ENCODE data around the gene POLR2E. TPM values are rescaled to one million over a fixed set of nuclear protein-coding genes. Genes with fewer than 3 reads are reported as not detected.

The POLR2E gene
- total and polyA plus RNA-seq, 2 of the 8 experiments (the other 6 are each of a cell fraction or from before 2014, with no cell fraction given) = 281 to 381 TPM

DNA sequence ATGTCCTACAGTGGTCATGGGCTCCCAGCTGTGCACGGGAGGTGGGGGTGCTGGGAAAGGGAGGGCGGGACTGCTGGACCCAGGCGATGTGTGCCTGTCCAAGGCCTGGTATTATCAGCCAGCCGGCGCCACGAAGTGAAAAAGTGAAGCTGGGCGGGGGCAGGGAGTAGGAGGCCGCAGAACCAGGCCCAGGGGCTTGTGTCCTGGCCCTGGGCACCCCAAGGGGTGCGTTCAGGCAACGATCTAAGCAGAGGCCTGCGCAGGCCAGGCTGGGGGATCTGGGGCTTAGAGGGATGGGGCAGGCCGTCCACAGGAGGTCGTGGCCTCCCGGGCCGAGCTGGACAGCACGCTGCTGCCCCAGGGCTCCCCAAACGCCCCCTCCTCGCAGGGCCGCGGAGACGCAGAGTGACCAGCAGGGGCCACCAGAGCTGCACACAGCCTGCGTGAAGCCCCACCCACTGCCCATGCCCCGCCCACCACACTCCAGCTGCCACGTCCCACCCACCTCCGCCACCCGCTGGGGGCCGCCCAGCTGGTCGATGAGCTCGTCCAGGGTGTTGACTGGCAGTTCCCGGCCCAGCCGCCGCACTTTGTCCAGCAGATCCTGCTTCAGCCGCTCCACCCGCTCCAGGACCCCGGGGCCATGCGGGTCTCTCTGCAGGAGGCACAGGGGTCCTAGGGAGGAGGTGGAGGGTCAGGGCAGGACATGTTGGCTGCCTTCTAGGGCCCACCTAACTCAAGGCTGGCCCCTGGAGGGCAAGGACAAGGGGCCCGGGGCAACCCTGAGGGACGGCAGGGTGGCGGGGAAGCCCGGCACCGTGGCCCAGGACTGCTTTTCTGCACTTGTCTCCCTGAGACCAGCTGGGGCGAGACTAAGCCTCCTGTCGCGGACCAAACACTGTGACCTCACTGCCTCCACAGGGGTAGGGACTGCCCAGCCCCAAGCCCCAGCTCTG, 18.1 kb upstream of the POLR2E start (continued):
- TF ChIP-seq CHD7 (IDR thresholded peaks at IDR 0.05; ENCODE audit: insufficient replicate concordance, low read length) = no peak
- TF ChIP-seq RAD21 (IDR thresholded peaks at IDR 0.05 in 1 of 2, conservative IDR thresholded peaks at IDR 0.05 in 1 of 2; ENCODE audit: low read depth in 2 of 2, low read length in 2 of 2) = peak; percentile 87 to 91
- no peak for TF ChIP-seq POLR2A (IDR thresholded peaks at IDR 0.05; ENCODE audit: control extremely low read depth in 1 of 2, low read depth in 2 of 2, low read length in 2 of 2)
- peak; percentile 89; the same call in 1 of the 2 replicates for TF ChIP-seq SP4 (IDR thresholded peaks at IDR 0.05; ENCODE audit: low read length)
- no peak for TF ChIP-seq SIRT6 (IDR thresholded peaks at IDR 0.05; ENCODE audit: low read length)
